Activated B cell treated with CpG ODN at 0.5 μM for 24 hours (primary cell): Measurements from ENCODE around the gene DIRAS2. TPM values are rescaled to one million over a fixed set of nuclear protein-coding genes. Genes with fewer than 3 reads are reported as not detected.

Source experiments
- ATAC-seq: fragments of 200-7000 bp; cut with Tn5 transposase; one replicate; pipeline ENCODE4 v1.10.0; 2021; ENCODE audit warnings: low read depth, mild to moderate bottlenecking, moderate library complexity
- CTCF ChIA-PET: fragments of 350-600 bp; sonication (Branson Sonifier 250); formaldehyde crosslinking; loops from one replicate; lab custom pipeline; 2021; ENCODE audit warnings: antibody characterized with exemption; lab: Charles Lee
- POLR2A ChIA-PET: fragments of 350-600 bp; sonication (Branson Sonifier 250); formaldehyde crosslinking; loops from one replicate; lab custom pipeline; 2021; ENCODE audit warnings: antibody characterized with exemption; lab: Charles Lee
- DNase-seq: peaks from one replicate; pipeline ENCODE4 v3.0.0; 2022
- H3K27ac Mint-ChIP-seq: one replicate; pipeline ENCODE4 v1.8.0; 2020; ENCODE audit warnings: mixed read lengths
- H3K27me3 Mint-ChIP-seq: one replicate; pipeline ENCODE4 v1.8.0; 2021; ENCODE audit warnings: mixed read lengths
- H3K36me3 Mint-ChIP-seq: one replicate; pipeline ENCODE4 v1.8.0; 2021; ENCODE audit warnings: low read depth, mixed read lengths
- H3K4me1 Mint-ChIP-seq: one replicate; pipeline ENCODE4 v1.8.0; 2021; ENCODE audit warnings: mixed read lengths
- H3K4me3 Mint-ChIP-seq: one replicate; pipeline ENCODE4 v1.8.0; 2020; ENCODE audit warnings: mild to moderate bottlenecking, mixed read lengths
- H3K9me3 Mint-ChIP-seq: one replicate; pipeline ENCODE4 v1.8.0; 2020; ENCODE audit warnings: mixed read lengths
- intact Hi-C: fragments of 100-400 bp; cut with micrococcal nuclease; formaldehyde crosslinking; loops from one replicate; pipeline ENCODE4 v1.15.1; 2024
- total RNA-seq: library from RNA; stranded (reverse); gene quantifications from 2 replicates; pipeline ENCODE4 v1.2.3, GENCODE V29; 2022
- TF ChIP-seq, protein P1 (sequence below): fragments of 200-600 bp; IDR thresholded peaks from one replicate; pipeline ENCODE4 v1.8.0; 2022; ENCODE audit warnings: antibody characterized with exemption, mild to moderate bottlenecking

DIRAS2 gene
- total RNA-seq, 1 donor from 2014 or later = not detected

DNA sequence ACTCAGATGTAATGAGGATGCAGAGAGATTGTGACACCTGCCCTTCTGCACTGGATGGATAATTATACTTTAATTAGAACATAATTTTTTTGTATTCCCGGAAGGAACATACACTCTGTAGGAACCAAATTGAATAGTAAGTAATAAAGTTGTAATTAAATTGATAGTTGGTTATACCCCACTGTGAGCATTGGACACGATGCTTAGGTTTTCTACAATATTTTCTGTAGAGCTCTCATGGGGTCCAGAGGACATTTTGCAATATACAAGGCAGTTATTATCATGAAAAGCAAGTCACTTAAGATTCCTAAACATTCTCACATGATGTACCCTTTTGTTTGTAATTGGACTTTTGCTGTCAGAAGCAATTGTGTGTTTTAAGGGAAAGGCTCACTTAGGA, 63.4 kb downstream of the DIRAS2 start:
- no peaks in the 10 kb centered on the region for H3K4me1 Mint-ChIP-seq
- H3K9me3 Mint-ChIP-seq = no peaks in the 10 kb centered on the region
- H3K4me3 Mint-ChIP-seq = no peak overlapping the region
- POLR2A ChIA-PET = no interaction called here
- DNase-seq = no peak
- no peaks in the 10 kb centered on the region for H3K36me3 Mint-ChIP-seq
- TF ChIP-seq, protein P1, sequence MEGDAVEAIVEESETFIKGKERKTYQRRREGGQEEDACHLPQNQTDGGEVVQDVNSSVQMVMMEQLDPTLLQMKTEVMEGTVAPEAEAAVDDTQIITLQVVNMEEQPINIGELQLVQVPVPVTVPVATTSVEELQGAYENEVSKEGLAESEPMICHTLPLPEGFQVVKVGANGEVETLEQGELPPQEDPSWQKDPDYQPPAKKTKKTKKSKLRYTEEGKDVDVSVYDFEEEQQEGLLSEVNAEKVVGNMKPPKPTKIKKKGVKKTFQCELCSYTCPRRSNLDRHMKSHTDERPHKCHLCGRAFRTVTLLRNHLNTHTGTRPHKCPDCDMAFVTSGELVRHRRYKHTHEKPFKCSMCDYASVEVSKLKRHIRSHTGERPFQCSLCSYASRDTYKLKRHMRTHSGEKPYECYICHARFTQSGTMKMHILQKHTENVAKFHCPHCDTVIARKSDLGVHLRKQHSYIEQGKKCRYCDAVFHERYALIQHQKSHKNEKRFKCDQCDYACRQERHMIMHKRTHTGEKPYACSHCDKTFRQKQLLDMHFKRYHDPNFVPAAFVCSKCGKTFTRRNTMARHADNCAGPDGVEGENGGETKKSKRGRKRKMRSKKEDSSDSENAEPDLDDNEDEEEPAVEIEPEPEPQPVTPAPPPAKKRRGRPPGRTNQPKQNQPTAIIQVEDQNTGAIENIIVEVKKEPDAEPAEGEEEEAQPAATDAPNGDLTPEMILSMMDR = no peak
- no peak for ATAC-seq
- peaks cover 5% of the 10 kb centered on the region for H3K27me3 Mint-ChIP-seq
- H3K27ac Mint-ChIP-seq = no peak overlapping the region
- CTCF ChIA-PET = no interaction called here
- intact Hi-C loops = no loop called here

DNA sequence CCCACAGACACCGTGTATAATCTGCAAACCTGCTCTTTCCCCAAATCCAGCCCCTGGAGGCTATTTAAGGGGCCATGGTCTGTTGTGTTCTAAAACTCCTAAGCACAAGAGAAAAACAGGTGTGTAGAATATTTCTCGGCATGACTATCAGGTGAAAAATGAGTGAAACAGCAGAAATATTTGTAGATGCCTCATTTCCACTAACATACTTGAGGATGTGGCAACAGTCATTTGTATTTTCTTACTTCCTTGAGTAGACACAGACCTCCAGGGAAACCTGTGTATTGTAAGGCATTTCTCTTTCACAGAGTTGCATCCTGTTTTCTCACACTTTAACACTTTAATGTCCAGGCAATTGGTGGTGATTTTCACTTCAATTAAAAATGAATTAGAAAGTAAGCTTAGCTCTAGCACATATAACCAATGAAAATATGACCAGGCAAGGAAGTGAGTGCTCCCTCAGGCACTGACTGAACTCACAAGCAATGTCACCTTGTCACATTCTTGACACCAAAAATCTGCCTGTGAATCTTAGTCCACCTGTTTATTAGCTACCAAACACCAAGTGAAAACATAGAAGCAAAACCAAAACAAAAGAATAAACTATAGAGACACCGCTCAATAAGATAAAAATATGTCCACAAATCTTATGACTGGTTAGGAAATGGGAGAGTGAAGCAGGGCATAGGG, 64.4 kb downstream of the DIRAS2 start:
- Mint-ChIP-seq H3K36me3 (no peaks in the 10 kb centered on the region), H3K4me1 (no peaks in the 10 kb centered on the region), H3K27me3 (peaks cover 7% of the 10 kb centered on the region), H3K27ac (no peak overlapping the region), H3K4me3 (no peak overlapping the region), H3K9me3 (no peaks in the 10 kb centered on the region)
- no peak for DNase-seq
- POLR2A ChIA-PET = no interaction called here
- intact Hi-C loops = no loop called here
- TF ChIP-seq, protein P1 = no peak
- CTCF ChIA-PET = no interaction called here
- ATAC-seq = no peak

DNA sequence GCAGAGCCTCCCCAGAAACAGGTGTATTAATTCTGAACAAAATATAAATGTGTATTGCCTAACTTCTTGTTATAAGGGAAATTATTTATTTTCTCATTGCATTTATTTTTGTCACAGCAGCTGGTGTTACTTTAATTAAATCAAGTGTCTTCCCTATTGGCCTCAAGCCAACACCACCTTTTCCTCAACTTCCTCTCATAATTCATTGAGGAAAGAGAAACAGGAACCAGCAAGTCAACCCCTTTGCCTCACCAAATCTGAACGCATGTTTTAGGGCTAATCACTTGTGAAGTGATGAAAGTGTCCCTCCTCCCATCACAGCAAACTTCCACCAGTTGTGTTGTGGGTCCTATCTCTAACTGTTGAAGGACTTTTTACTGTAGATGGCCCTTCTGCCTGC, 73.1 kb downstream of the DIRAS2 start:
- no peaks in the 10 kb centered on the region for H3K4me1 Mint-ChIP-seq
- H3K36me3 Mint-ChIP-seq = no peaks in the 10 kb centered on the region
- H3K9me3 Mint-ChIP-seq = no peaks in the 10 kb centered on the region
- intact Hi-C loops = no loop called here
- H3K4me3 Mint-ChIP-seq = no peak overlapping the region
- no peak for ATAC-seq
- TF ChIP-seq, protein P1 = no peak
- ChIA-PET POLR2A (no interaction called here), CTCF (interaction anchor here (0.7 kb wide), 1 partner anchor 1222 kb away, joined by 4 read pairs; no protein-coding TSS in a partner anchor)
- H3K27ac Mint-ChIP-seq = no peak overlapping the region
- H3K27me3 Mint-ChIP-seq = peaks cover 9% of the 10 kb centered on the region
- DNase-seq = no peak

DNA sequence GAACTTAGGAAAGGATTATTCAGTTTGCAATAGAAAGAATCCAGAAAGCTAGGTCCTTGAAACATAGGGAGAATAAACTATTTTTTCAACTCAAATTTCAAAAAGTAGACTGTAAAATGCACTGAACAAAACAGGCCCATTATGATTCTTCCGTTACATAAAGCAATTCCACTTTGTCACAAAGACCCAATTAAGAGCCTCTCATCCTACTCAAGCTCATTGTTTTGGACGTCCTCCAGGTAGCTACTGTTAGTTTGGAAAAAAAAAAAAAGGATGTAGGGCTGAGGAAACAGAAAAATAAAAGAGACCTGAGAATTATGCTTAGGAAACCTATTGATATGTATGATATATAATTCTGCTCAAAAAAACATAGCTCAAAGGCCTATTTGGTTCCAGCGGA, 74.0 kb downstream of the DIRAS2 start:
- ATAC-seq (no peak), DNase-seq (no peak)
- intact Hi-C loops = no loop called here
- Mint-ChIP-seq H3K27ac (no peak overlapping the region), H3K9me3 (no peaks in the 10 kb centered on the region), H3K4me3 (no peak overlapping the region), H3K36me3 (no peaks in the 10 kb centered on the region), H3K27me3 (peaks cover 8% of the 10 kb centered on the region), H3K4me1 (no peaks in the 10 kb centered on the region)
- CTCF ChIA-PET = interaction anchor here (0.7 kb wide), 1 partner anchor 1223 kb away, joined by 4 read pairs; no protein-coding TSS in a partner anchor
- TF ChIP-seq, protein P1 = no peak
- POLR2A ChIA-PET = no interaction called here

DNA sequence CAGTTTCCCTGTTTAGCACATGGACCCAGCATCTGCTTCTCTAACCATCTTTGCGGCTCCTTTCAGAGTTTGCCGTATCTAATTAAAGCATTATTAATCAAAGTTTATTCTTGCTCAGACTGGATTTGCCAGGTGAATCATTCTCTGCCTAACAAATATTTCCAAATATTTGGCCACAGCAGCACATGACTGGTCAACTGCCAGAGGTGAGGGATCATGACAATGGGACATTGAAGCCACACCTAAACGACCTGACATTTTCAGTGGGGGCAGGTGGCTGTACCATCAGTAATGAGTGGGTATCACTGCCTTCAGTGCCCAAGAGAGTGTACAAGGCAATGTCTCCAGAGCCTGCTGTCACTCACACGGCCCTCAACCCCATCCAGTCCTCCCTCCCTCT, 80.4 kb downstream of the DIRAS2 start:
- no peaks in the 10 kb centered on the region for H3K36me3 Mint-ChIP-seq
- H3K4me3 Mint-ChIP-seq = no peak overlapping the region
- ATAC-seq (no peak), DNase-seq (no peak)
- TF ChIP-seq, protein P1 = no peak
- POLR2A ChIA-PET = no interaction called here
- no peaks in the 10 kb centered on the region for H3K9me3 Mint-ChIP-seq
- H3K4me1 Mint-ChIP-seq = no peaks in the 10 kb centered on the region
- CTCF ChIA-PET = no interaction called here
- no peak overlapping the region for H3K27ac Mint-ChIP-seq
- H3K27me3 Mint-ChIP-seq = no peaks in the 10 kb centered on the region
- intact Hi-C loops = no loop called here

Other genes starting within 250 kb of the DIRAS2 start
- gene SYK, start 159.0 kb upstream of the DIRAS2 start, total RNA-seq = 222 and 237 TPM in 2 replicates